NB4 (cell line): Measurements from ENCODE around the gene IMP3.

ENCODE experiments used
- DNase-seq: peaks from one replicate; pipeline ENCODE4 v3.0.0; 2010; ENCODE audit warnings: low read depth
- H3K4me3 ChIP-seq: one replicate; pipeline ENCODE4 v1.5.1; 2011; ENCODE audit warnings: mild to moderate bottlenecking, low read depth, low read length, moderate library complexity
- CTCF ChIP-seq: IDR thresholded peaks from one replicate; pipeline ENCODE4 v1.5.1; 2012; ENCODE audit warnings: low read depth, low read length
- MYC ChIP-seq: IDR thresholded peaks from 2 replicates; pipeline ENCODE4 v1.6.1; 2011; ENCODE audit warnings: low read depth, low read length
- POLR2A ChIP-seq: IDR thresholded peaks from 2 replicates; pipeline ENCODE4 v1.6.1; 2011; ENCODE audit warnings: mild to moderate bottlenecking; ENCODE audit not compliant: insufficient read length; ENCODE audit errors: extremely low read depth
- TF ChIP-seq, protein P1 (sequence below): IDR thresholded peaks from 2 replicates; pipeline ENCODE4 v1.6.1; 2011; ENCODE audit warnings: low read depth, low read length

Gene IMP3

GRCh38 chr15:75676688-75677464 is 36.9 kb upstream of the IMP3 start:
- H3K4me3 ChIP-seq, result no peak overlapping the region
- DNase-seq, result no peak
- TF ChIP-seq MYC (no peak), CTCF (no peak), POLR2A (no peak)
- TF ChIP-seq, protein P1, sequence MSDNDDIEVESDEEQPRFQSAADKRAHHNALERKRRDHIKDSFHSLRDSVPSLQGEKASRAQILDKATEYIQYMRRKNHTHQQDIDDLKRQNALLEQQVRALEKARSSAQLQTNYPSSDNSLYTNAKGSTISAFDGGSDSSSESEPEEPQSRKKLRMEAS, result no peak

- TF ChIP-seq CTCF (no peak), POLR2A (no peak), MYC (no peak)
- TF ChIP-seq, protein P1, result no peak
- H3K4me3 ChIP-seq, result no peak overlapping the region
- DNase-seq, result no peak
These were observed 35.8 kb upstream of the IMP3 start for GRCh38 chr15:75675579-75676404.

- DNase-seq, result no peak
- no peak overlapping the region for H3K4me3 ChIP-seq
- no peak for TF ChIP-seq CTCF
- no peak for TF ChIP-seq MYC
- TF ChIP-seq POLR2A, result no peak
These were observed 34.3 kb upstream of the IMP3 start for GRCh38 chr15:75674366-75674765.

GRCh38 chr15:75673426-75674235 is 33.6 kb upstream of the IMP3 start:
- TF ChIP-seq MYC (peak; percentile 61), POLR2A (no peak), CTCF (no peak)
- TF ChIP-seq, protein P1, result peak; percentile 64
- DNase-seq, result peak; percentile 98
- H3K4me3 ChIP-seq, result no peak overlapping the region

DNA sequence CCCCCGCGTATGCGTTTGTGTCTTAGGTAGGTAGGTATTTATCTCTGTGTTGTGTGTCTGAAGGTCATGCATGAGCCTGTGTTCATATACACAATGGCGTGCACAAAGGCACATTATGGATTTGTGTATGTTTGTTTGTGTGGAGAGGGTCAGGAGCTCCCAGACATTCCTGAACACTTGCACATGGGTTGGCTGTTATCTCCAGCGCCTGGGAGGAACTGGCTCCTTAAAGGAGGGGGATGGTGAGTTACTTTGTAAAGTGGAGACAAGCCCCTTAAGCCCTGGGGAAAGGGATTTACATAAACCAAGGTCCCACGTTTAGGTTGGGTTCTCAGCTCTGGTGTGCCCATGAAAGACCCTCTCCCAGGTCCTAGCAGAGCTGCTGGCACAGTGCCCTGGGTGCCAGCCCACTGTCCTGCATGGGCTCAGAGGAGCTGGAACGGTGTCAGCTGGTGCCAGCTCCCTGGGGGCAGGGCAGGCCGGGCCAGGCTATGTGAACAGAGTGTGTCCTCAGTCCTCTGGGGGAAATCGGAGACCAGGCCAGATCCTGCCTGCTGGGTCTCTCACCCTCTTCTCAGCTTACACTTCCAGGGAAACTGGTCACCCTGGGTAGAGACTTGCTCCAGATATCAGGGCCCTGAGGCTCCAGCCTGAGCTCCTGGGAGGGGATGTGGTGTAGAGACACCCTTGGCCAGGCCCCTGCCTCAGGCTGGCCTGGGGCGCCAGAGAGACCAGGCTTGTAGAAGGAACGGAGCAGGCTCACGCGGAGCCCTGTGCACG is 32.8 kb upstream of the IMP3 start:
- no peak for DNase-seq
- TF ChIP-seq CTCF (no peak), POLR2A (no peak), MYC (no peak)
- TF ChIP-seq, protein P1, result no peak
- H3K4me3 ChIP-seq, result no peak overlapping the region
